Activated CD8-positive, alpha-beta memory T cell treated with anti-CD3 and anti-CD28 coated beads, Interleukin-2, amount 50 U/mL, for 4 hours (primary cell): Measurements from ENCODE around the gene OCA2.
"Not testable (repeated sequence)": the region's sequence is repeated elsewhere in the genome, so short reads cannot be mapped to it uniquely, and the experiment has no call there.

ENCODE experiments used
- DNase-seq: peaks from one replicate; pipeline ENCODE4 v3.0.0-alpha.2; 2020

OCA2 gene

DNA sequence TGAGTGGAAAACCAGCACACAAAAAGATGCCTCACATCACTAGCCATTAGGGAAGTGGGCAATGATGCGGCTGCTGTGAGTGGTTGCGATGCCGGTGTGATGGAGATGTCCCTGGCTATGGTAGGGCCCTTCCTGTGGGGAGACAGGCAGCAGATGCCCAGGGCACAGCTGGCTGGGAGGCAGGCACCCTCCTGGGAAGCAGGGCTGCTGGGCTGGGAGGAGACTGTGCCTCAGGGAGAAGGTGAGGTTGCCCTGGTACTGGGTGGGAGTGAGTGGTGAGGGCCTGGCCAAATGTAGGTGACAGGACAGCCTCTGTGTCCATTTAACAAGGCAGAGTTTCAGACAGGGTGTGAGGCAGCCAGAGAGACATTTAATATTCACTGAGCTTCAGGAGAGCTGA is 335.6 kb downstream of the OCA2 start:
- DNase-seq: no peak

DNA sequence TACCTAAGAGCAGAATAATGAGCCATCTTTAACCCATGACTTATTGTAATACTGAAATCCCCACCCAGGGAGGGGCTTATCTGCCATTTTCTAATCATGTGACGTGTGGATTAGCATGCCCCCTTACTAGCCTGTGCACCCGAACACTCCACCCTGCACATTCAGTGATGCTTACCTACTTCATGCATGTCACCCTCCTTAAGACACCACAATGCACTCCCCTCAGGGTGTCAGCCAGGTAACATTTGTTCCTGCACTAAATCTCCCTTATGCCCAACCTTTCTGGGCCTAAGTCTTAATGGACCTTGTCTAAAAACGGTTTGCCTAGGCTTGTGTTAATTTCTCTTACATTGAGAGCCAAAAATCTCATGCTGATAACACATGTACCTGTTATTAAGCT is 336.6 kb downstream of the OCA2 start:
- no peak for DNase-seq

DNA sequence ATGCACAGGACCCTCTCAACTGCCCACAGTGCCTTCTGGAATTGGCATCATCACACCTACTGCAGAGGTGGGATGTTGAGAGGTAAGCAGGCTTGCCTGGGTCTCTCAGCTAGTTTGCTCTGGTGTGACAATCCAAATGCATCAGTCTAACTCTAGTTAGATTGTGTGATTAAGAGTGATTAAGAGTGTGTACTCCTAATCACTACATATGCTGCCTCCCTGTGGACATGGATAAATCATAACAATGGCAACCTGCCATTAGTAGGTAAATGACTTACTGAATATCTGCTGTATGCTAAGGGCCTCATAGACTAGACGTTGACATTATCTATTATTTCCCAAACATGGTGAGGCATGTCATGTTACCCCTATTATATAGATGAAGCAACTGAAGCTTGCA is 342.1 kb downstream of the OCA2 start:
- DNase-seq: no peak

DNA sequence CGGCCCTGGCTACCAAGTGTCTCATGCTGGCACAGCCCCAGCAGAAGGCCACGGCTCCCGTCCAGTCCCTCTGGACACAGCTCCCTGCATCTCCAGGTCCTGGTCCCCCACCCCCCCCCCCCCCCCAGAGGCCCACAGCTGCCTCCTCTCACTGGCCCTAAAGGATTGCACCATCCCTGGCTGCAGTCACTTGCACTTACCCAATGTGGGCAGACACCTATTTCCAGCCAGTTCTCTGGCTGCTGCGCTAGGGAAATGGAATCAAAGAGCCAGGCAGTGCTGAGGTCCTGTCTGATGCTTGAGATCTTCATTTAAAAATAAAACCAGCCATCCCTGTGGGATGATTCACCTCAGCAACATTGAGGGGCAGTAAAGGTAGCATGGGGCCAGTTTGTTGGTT is 346.4 kb downstream of the OCA2 start:
- no peak for DNase-seq

DNA sequence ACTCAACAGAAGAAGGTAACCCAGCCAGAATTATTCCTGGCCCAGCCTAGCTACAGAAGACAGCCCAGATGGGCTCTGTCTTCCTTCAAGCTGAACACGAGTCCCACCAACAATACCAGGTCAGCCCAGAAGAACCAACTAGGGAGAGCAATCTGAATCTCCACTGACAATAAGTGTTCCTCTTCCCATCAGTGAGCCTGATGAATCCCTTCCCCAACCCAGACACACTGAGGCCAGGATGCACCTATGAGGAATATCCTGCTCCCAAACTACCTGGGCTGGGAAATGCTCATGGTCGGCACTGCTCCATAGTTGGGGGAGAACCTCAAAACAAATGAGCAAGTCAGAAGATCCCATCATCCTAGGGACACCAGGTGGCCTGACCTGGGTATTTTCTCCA is 351.1 kb downstream of the OCA2 start:
- DNase-seq: no peak

DNA sequence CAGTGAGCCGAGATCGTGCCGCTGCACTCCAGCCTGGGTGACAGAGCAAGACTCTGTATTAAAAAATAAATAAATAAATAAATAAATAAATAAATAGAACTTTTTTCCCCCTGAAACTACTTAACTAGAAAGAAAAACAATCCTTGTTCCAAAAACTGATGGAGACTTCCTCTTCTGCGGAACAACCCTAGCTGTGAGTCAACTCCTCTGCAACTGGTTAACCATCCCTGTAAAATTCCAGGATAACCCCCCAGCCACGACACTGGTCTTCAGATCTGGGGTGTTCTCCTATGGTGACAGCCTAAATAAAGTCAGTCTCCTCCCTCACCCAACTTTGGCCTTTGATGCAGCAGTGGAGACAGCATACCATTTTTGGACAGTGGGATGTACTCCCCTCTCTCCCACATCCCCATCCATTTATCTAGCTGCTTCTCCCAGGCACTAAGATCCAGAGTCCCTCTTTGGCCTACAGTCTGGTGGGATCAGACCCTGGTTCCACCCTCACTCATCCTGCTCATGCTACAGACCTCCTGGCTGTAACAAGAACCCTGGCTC is 352.6 kb downstream of the OCA2 start:
- DNase-seq: no peak

DNA sequence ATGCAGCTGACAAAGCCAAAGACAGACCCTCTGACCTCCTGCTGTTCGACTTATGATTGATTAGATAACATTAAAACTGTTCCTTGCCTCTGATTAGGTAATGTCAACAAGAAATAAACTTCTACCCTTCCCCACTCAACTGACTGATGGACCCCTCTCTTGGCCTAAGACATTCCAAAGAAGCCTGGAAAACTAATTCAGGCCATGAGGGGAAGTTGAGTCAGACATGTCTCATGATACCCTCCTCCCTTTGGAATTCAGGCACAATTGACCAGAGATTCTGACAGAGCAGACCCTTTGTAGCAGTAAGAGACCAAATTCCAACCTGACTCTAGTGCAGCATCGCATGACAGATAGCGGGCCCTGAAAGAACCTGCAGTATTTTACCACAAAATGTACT is 354.5 kb downstream of the OCA2 start:
- DNase-seq: no peak

DNA sequence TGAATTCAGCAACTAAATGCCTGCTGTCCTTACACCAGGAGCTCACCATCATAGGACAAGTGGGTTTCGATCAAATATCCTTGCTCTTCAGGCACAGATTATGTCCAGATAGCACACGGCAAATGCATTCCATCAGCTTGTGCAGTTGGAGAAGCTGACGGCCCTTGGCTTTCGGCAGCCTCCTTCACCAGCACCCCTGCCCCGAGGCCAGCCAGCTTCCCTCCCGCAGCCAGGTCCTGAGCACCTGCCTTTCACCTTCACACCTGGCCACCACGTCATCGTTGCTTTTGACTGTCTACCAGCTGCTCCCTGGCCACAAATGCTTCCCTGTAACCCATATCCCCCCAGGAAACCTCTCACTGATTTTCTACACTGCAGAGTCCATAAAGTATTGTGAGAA is 355.5 kb downstream of the OCA2 start:
- DNase-seq: no peak

DNA sequence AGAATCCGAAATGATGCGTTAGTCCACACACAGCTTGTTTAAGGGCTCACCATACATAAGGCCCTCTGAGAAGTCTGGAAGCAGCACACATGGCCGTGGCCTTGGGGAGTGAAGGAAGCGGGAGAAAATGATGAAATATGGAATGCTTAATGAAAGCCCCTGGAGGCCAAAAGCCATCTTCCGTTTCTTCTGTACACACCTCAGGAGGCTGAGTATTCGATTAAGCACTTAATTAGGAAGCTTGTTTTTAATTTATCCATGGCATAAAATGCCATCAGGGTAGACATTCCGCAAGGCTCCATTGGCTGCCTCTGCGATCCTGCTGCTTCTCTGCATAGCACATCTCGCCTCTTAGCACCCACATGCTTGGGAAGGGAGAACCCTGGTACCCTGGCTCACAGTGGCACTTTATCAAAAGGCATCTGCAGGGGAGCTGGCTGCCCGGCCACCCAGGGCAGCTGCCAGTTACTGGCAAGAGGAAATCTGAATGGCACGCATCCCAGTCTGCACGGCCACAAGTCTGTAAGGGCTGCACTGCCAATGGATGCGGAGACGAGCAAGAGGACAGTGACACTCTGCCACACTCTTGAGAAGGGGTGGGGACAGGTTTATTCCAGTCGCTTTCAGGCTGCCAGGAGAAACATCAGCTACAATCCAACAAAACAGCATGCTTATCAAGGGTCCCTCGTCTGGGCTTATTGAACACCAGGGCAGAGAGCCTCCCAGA is 356.2 kb downstream of the OCA2 start:
- no peak for DNase-seq

DNA sequence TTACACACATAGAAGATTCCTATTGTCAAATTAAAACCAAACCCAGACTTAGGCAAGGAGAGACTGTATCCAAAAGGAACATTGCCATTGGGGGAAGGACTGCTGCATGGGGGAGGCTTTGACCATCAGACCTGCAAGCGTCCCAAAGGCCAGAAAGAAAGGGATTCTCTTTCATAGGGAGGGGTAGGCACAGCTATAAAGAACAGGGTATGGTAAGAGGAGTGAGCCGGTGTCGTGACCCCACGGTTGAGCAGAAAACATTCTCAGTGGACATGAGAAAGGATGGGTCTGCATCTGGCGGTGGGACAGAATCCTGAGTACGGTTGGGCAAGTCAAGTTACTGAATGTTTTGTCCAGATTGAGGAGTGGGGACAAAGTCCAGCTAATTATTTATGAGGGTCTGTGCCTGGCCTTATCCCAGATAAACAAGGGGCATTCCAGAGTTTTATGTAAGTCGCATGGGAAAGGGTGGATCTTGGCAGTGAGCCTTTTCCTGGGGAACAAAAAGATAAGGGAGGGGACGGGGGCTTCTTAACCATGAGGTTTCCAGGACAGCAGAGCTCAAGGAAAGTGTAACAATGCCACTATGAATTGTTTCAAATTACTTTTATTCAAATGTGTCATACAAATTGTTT is 357.8 kb downstream of the OCA2 start:
- DNase-seq: no peak

DNA sequence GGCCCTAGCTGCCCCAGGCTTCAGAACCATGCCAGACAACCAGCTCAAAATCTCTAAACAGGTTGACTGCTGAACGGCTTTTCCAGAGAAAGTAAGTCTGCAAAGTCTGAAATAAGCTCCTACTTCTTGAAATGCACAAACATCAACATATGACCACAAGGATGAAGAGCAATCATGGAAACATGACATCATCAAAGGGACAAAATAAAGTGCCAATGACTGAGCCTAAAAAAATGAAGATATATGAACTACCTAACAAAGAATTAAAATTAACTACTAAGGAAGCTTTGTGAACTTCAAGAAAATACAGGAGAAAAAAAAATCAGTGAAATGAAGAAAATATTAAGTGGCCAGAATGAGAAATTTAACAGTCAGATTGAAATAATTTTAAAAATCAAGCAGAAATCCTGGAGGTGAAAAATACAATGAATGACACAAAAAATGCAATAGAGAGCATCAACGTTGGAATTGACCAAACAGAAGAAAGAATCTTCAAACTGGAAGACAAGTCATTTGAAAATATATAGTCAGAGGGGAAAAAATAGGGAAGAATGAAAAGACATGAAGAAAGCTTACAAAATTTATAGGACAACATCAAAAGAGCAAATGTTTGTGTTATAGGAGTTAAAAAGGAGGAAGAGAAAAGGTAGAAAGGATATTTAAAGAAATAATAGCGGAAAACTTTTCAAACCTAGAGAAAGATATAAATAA is 364.2 kb downstream of the OCA2 start:
- DNase-seq: no peak

DNA sequence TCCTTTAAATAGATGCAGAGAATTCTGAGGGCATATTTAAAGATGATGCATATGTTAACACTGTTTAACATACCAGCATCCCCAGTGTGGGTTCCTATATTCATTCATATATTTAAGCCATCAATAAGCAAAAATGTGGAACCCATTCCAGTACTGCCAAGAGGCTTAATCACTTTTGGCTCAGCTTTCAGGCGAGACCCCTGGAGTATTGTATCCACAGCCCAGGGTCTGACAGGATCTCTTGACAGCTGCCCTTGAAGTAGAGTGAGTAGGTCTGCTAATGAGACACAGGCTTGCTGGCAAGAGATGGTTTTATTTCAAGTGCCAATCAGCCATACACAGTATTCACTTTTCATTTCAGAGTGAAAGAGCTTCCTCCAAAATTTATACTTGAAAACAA is 367.3 kb downstream of the OCA2 start:
- no peak for DNase-seq

DNA sequence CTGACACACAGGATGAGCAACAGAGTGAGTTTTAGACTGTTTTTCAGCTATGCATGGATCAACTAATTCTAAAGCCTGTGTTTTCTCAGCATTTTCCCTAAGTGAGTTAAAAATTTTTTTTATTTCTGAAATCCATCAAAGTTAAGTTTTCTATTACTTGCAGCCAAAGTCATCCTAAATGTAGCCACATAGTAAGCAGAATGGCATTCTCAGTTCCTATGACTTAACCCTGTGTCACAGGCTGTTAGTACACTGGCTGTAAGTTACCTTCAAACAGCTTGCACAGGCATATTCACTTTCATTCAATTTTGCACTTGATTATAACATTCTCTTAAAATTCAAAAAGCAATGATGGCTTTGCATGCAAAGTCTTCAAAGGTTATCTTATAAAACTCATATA is 368.2 kb downstream of the OCA2 start:
- no peak for DNase-seq

DNA sequence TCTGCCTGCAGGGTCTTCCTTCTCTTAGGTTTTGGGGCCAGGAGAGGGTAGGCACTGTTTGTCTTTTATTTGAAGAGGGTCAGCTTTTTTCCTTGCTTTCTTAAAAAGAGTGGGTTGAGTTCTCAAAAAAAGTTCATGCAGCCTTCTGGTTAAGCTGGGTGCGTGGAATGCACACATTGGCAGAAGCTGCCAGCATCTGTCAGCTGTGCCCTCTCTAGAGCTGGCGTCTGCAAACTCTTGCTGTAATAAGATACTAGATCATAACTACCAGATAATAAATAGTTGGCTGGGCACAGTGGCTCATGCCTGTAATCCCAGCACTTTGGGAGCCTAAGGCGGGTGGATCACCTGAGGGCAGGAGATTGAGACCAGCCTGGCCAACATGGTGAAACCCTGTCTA is 373.4 kb downstream of the OCA2 start:
- no peak for DNase-seq

DNA sequence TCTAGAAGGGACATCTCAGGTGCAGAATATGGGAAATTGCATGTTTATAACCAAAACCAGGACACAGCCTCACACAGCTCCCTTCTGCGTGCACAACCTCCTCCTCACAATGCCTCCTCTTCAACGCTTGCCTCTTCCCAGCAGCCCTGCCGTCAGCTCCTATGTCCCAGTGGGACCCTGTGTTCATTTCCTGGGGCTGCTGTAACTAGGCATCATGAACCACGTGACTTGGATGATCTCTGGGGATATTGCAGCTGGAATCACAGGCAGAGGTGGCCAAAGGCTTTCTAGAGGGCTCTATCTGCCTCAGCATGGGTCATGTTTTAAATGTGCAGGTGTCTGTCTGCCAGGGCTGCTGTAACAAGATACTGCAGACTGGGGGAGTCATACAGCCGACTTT is 375.3 kb downstream of the OCA2 start:
- DNase-seq: no peak

DNA sequence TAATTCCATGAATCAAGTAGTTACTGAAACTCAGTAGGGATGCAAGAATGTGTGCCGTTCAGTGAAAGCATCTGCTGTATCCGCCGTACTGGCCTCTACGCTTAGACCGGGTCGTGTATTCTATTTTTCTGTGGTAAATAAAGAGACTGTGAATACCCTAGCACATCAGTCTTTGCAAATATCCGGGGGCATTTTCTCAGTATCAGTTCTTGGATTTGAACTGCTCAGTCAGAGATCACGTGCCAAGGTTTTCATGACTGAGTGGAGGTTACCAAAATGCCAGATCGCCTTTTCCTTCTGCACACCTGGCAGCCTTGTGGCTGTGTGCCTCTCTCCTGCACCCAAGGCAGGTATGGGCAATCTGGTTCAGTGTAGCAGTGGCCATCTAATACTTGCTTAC is 377.0 kb downstream of the OCA2 start:
- DNase-seq: no peak

DNA sequence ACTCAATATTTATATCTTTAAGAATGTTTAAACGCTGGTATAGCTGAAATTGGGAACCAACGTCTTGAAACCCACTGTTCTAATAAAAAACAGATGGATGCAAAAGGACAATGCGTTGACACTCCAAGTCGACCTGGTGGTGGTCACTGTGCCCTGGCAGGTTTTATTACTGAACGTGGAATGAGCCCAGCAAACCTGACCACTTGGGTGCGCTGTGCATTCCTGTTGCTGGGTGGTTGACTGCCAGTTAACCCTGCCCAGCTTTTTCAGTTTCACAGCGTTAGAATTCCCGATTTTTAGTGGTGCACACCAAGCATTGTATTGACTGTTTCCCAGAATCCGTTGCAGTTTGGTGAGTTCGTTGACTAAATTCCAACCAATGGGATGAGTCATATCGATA is 384.4 kb downstream of the OCA2 start:
- DNase-seq: no peak

DNA sequence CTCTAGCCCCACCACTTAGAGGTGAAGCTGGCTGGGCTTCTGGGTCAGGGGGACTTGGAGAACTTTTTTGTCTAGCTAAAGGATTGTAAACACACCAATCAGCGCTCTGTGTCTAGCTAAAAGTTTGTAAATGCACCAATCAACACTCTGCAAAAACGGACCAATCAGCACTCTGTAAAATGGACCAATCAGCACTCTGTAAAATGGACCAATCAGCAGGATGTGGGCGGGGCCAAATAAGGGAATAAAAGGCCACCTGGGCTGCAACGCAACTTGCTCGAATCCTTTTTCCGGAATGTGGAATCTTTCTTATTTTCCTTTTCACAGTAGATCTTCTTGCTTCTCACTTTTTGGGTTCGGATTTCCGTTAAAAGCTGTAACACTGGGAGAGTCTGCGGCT is 385.3 kb downstream of the OCA2 start:
- not testable (repeated sequence) for DNase-seq

DNA sequence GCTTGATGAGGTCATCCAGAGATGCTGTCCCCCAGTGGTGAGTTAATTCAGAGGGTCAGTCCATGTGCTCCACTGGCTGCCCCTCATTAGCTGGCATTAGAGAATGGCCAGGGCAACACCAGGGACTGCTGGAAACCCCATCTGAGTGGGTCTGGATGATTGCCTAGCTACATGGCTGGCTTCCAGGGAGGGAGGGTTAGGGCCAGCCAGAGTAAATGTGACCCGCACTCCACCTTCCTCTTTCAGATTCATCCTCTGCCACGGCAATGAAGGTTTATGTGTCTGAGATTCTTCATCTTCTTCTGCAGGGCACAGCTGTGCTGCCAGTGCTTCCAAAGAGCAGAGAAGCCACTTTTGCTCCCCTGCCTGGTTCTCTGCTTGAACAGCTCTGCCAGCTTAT is 391.9 kb downstream of the OCA2 start:
- no peak for DNase-seq

DNA sequence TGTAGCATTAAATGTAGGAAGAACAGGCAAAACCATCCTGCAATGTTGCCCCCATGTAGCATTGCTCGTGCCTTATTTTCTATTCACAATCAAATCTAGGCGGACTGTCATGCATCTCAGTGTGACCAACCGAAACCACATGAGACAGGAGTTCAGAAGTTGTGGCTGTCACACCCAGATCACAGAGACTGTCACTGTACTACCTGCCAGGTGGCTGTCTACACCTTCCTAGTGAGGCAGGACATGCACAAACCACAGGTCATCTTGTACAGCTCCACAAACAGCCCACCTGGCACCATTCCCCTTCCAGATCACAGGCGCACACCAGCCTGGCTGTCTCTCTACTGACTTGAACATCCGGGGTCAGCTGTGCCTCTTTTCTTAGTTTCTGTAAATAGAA is 392.8 kb downstream of the OCA2 start:
- no peak for DNase-seq

DNA sequence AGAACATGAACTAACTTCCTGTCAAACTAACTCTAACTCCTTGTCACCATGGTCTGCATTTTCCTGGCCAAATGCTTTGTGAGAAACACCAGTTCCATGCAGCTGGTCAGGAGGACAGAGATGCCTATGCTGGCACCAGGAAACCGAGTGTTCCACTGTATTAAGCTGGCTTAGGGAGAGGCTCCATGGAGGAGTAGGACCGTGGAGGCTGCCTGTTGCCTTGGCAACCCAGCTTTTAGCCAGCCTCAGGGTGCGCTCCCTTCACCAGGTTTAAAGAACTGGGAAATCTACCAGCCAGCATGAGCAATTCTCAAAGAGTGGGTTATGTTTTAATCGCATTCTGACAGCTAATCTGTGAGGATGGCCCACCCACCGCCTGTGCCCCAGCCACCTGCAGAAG is 394.1 kb downstream of the OCA2 start:
- no peak for DNase-seq
